Measurements from ENCODE around the gene ST6GALNAC4.

The ST6GALNAC4 gene

GRCh38 chr9:127886401-127886972 is 30.4 kb downstream of the ST6GALNAC4 start:
- Histone ChIP-seq H3K4me3 (ENCODE audit: low read depth, low read length) (no peak overlapping the region), H3K9me3 (ENCODE audit: control insufficient read depth, insufficient read depth, low read depth, low read length) (no peaks in the 10 kb centered on the region), H3K36me3 (ENCODE audit: control insufficient read depth in 2 of 2, insufficient read depth in 1 of 2, low read length in 2 of 2) (peaks cover 7 to 42% of the 10 kb centered on the region in 2 experiments), H3K4me1 (ENCODE audit: control insufficient read depth, insufficient read depth, low read length) (no peaks in the 10 kb centered on the region), H3K27ac (ENCODE audit: extremely low read depth, low read depth, low read length) (no peak overlapping the region)
- ChIA-PET POLR2A (interaction anchor here (1.7 kb wide), 1 partner anchor 11 kb away, joined by 6 read pairs; no protein-coding TSS in a partner anchor), CTCF (no interaction called here)
- TF ChIP-seq SP2 (tag by site-specific recombination; IDR thresholded peaks at IDR 0.05): peak; percentile 76
- no peak for TF ChIP-seq ZNF266 (tag by site-specific recombination; IDR thresholded peaks at IDR 0.05; ENCODE audit: low read depth)
- no peak for TF ChIP-seq PATZ1 (tag by site-specific recombination; IDR thresholded peaks at IDR 0.05)
- TF ChIP-seq ZNF580 (tag by site-specific recombination; IDR thresholded peaks at IDR 0.05): peak; percentile 69; the same call in 1 of the 2 replicates

- H3K36me3 ChIP-seq (ENCODE audit: control insufficient read depth in 2 of 2, insufficient read depth in 1 of 2, low read length in 2 of 2): peaks cover 4 to 34% of the 10 kb centered on the region in 2 experiments
- CTCF ChIA-PET: interaction anchor here (1.3 kb wide), 1 partner anchor 16 kb away, joined by 10 read pairs; no protein-coding TSS in a partner anchor
- no peak overlapping the region for H3K27ac ChIP-seq (ENCODE audit: extremely low read depth, low read depth, low read length)
These were observed 31.1 kb downstream of the ST6GALNAC4 start for GRCh38 chr9:127885508-127886281.

More at GRCh38 chr9:127885508-127886281, 31.1 kb downstream of the ST6GALNAC4 start:
- TF ChIP-seq ZBTB26 (tag by site-specific recombination; optimal IDR thresholded peaks at IDR 0.05) (no peak), ZIC2 (tag by site-specific recombination; IDR thresholded peaks at IDR 0.05) (no peak), GLIS2 (tag by site-specific recombination; IDR thresholded peaks at IDR 0.05) (peak; percentile 50; the same call in 1 of the 2 replicates), ZNF174 (tag by site-specific recombination; IDR thresholded peaks at IDR 0.05) (no peak), ZFHX2 (tag by site-specific recombination; conservative IDR thresholded peaks at IDR 0.05) (peak; percentile 57), ZNF266 (tag by site-specific recombination; IDR thresholded peaks at IDR 0.05; ENCODE audit: low read depth) (no peak), ZNF366 (tag by site-specific recombination; conservative IDR thresholded peaks at IDR 0.05) (no peak), ZNF449 (tag by site-specific recombination; IDR thresholded peaks at IDR 0.05) (no peak), GFI1B (tag by site-specific recombination; IDR thresholded peaks at IDR 0.05) (no peak), ZNF660 (tag by site-specific recombination; IDR thresholded peaks at IDR 0.05) (no peak), ZNF248 (tag by site-specific recombination; IDR thresholded peaks at IDR 0.05) (no peak), MZF1 (tag by site-specific recombination; IDR thresholded peaks at IDR 0.05; ENCODE audit: borderline replicate concordance) (no peak), ZNF837 (tag by site-specific recombination; IDR thresholded peaks at IDR 0.05) (no peak), EGR2 (tag by site-specific recombination; IDR thresholded peaks at IDR 0.05; ENCODE audit: low read depth) (peak; percentile 46; the same call in 1 of the 2 replicates), KLF8 (tag by site-specific recombination; IDR thresholded peaks at IDR 0.05) (no peak), SP2 (tag by site-specific recombination; IDR thresholded peaks at IDR 0.05) (no peak), REPIN1 (tag by site-specific recombination; IDR thresholded peaks at IDR 0.05; ENCODE audit: low read depth) (no peak), PRDM1 (tag by site-specific recombination; IDR thresholded peaks at IDR 0.05) (no peak), ZSCAN23 (tag by site-specific recombination; IDR thresholded peaks at IDR 0.05) (no peak)
- no peaks in the 10 kb centered on the region for H3K4me1 ChIP-seq (ENCODE audit: control insufficient read depth, insufficient read depth, low read length)
- POLR2A ChIA-PET: interaction anchor here (0.6 to 1.2 kb wide), 3 partner anchors 9 to 1915 kb away, joined by 3 to 4 read pairs (median 3); no protein-coding TSS in a partner anchor
- no peaks in the 10 kb centered on the region for H3K9me3 ChIP-seq (ENCODE audit: control insufficient read depth, insufficient read depth, low read depth, low read length)
- H3K4me3 ChIP-seq (ENCODE audit: low read depth, low read length): no peak overlapping the region
